SK-N-MC (cell line): Measurements from ENCODE around the gene PHLDB2.

Experiments used
- EZH2 ChIP-seq: fragments of 200-600 bp; sonication (generic); IDR thresholded peaks from one replicate; pipeline ENCODE4 v1.6.1; 2017; ENCODE audit warnings: antibody characterized with exemption
- FOXP2 ChIP-seq: optimal IDR thresholded peaks from 2 replicates; pipeline ENCODE3; 2011; ENCODE audit warnings: mild to moderate bottlenecking, moderate library complexity; ENCODE audit not compliant: insufficient read depth; ENCODE audit errors: extremely low read length, control extremely low read depth

DNA sequence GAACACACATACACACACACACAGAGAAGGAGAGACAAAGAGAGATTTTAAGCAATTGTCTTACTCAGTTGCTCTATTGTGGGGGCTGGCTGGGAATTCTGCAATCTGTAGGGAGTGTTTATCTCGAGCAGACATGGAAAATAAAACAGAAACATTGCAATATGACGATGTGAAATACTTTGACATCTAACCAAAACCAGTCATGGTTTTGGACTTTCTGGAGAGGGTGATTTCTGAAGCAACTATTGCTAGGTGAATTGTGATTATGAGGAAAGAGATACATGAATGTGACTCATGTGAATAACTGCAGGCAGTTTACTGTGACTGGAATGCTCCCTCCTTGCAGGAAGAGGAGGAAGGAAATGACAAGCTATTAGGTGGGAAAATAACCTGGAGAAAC, 12.3 kb upstream of the PHLDB2 start:
- TF ChIP-seq EZH2 (no peak), FOXP2 (no peak)
